ENCODE data around the gene GFM1. TPM values are rescaled to one million over a fixed set of nuclear protein-coding genes. Genes with fewer than 3 reads are reported as not detected.

Gene GFM1
- total and polyA plus RNA-seq, 2 donors (not counting 3 experiments of a cell fraction or from before 2014, with no cell fraction given): 14.9 to 68.6 TPM

- FAIRE-seq: no peak
- TF ChIP-seq MAX (IDR thresholded peaks at IDR 0.05; ENCODE audit: insufficient read depth, insufficient read length) (no peak), POLR2A (IDR thresholded peaks at IDR 0.05; ENCODE audit: low read depth, low read length) (no peak), MYC (IDR thresholded peaks at IDR 0.05; ENCODE audit: low read depth, low read length) (no peak), CTCF (IDR thresholded peaks at IDR 0.05; ENCODE audit: extremely low read depth in 1 of 2, insufficient read depth in 1 of 2, low read depth in 1 of 2, low read length in 2 of 2) (no peak), POLR2AphosphoS5 (IDR thresholded peaks at IDR 0.05; ENCODE audit: insufficient read depth, low read depth, low read length) (no peak), JUN (IDR thresholded peaks at IDR 0.05; ENCODE audit: borderline replicate concordance, insufficient read depth, insufficient read length, low read depth) (no peak), GATA2 (IDR thresholded peaks at IDR 0.05; ENCODE audit: insufficient read depth, insufficient read length, low read depth, low read length) (no peak), EZH2 (IDR thresholded peaks at IDR 0.05; ENCODE audit: borderline replicate concordance, low read depth, low read length, severe bottlenecking) (no peak), FOS (IDR thresholded peaks at IDR 0.05; ENCODE audit: borderline replicate concordance, insufficient read depth, low read length) (no peak)
These were observed 2.3 kb upstream of the GFM1 start for GRCh38 chr3:158642005-158642404.

More at GRCh38 chr3:158642005-158642404, 2.3 kb upstream of the GFM1 start:
- no TSS peak for BruUV-seq (replicated peaks)
- Histone ChIP-seq H3K4me2 (ENCODE audit: insufficient read depth, low read length) (no peak overlapping the region), H3K27me3 (ENCODE audit: control insufficient read depth in 2 of 2, insufficient read depth in 2 of 2, low read length in 2 of 2) (no peaks in the 10 kb centered on the region), H3K4me3 (replicated peaks in 1 of 3; ENCODE audit: insufficient read depth in 1 of 3, low read depth in 1 of 3, low read length in 3 of 3) (no peak overlapping the region), H4K20me1 (replicated peaks; ENCODE audit: control insufficient read depth, extremely low read depth, insufficient read depth, low read length) (no peaks in the 10 kb centered on the region), H3K4me1 (ENCODE audit: control insufficient read depth, extremely low read depth, insufficient read depth, low read length) (peaks cover 8% of the 10 kb centered on the region), H3K9me3 (replicated peaks; ENCODE audit: control insufficient read depth, insufficient read depth, low read length) (no peaks in the 10 kb centered on the region), H3K36me3 (ENCODE audit: control insufficient read depth in 2 of 2, extremely low read depth in 1 of 2, insufficient read depth in 2 of 2, low read length in 2 of 2) (peaks cover 2 to 4% of the 10 kb centered on the region in 2 experiments), H3K9me1 (replicated peaks; ENCODE audit: control insufficient read depth, extremely low read depth, insufficient read depth, low read length) (no peaks in the 10 kb centered on the region), H3K9ac (replicated peaks; ENCODE audit: extremely low read depth, insufficient read depth, low read length) (no peak overlapping the region), H2AFZ (ENCODE audit: low read depth, low read length) (no peak overlapping the region), H3K79me2 (ENCODE audit: control insufficient read depth, insufficient read depth, low read length) (peaks cover 23% of the 10 kb centered on the region), H3K27ac (ENCODE audit: insufficient read depth, low read depth, low read length) (no peak overlapping the region)
- intact Hi-C loops (cut with micrococcal nuclease): loop anchor here (5.0 to 10.0 kb wide), 2 partner anchors 105 to 537 kb away; partner anchors contain the start of gene SHOX2
- dilution Hi-C loops (cut with MboI; ENCODE audit: extremely low pct_ligation_motif_present, low sequenced_read_pairs): no loop called here
- ChIA-PET CTCF (interaction anchor here (1.1 kb wide), 1 partner anchor 117 kb away, joined by 3 read pairs; no protein-coding TSS in a partner anchor), POLR2A (no interaction called here)
- DNase-seq (ENCODE audit: low read depth, low spot score): no peak

Measured in endothelial cell of umbilical vein (primary cell).